K562 (cell line): Measurements from ENCODE around the gene SHF. TPM values are rescaled to one million over a fixed set of nuclear protein-coding genes. Genes with fewer than 3 reads are reported as not detected.

Source experiments
- ATF3 ChIP-seq, 2 experiments: fragments of 450-650 bp in 1 of 2; sonication (generic) in 1 of 2; formaldehyde crosslinking in 1 of 2; IDR thresholded peaks in 1 of 2; conservative IDR thresholded peaks in 1 of 2; 2 replicates each; pipeline versions ENCODE4 v1.6.1 to v1.8.1; 2016 to 2023; ENCODE audit warnings: mild to moderate bottlenecking in 2 of 2, moderate library complexity in 2 of 2, inconsistent platforms in 1 of 2, missing genetic modification reagents in 1 of 2
- CGGBP1 ChIP-seq: fragments of 250-450 bp; sonication (Bioruptor Pico); IDR thresholded peaks from 2 replicates; pipeline ENCODE4 v1.9.0; 2021; ENCODE audit warnings: mild to moderate bottlenecking
- CTCF ChIP-seq, 3 experiments: IDR thresholded peaks in 2 of 3; conservative IDR thresholded peaks in 1 of 3; 2 replicates each; pipeline ENCODE4 v1.5.1; 2011 to 2012; ENCODE audit warnings: low read length in 3 of 3, mild to moderate bottlenecking in 3 of 3, control low read depth in 2 of 3, improper control_type of control experiment in 1 of 3, inconsistent platforms in 1 of 3, low read depth in 1 of 3, mixed read lengths in 1 of 3, moderate library complexity in 1 of 3; ENCODE audit not compliant: insufficient read depth in 2 of 3
- ILF3 ChIP-seq: fragments of 450-650 bp; IDR thresholded peaks from 2 replicates; pipeline ENCODE4 v1.6.1; 2018; ENCODE audit warnings: antibody characterized with exemption, mild to moderate bottlenecking, moderate library complexity, borderline replicate concordance
- MBD2 ChIP-seq: sonication (generic); IDR thresholded peaks from 2 replicates; pipeline ENCODE4 v1.6.1; 2016; ENCODE audit warnings: low read depth, borderline replicate concordance
- MEF2D ChIP-seq: conservative IDR thresholded peaks from 2 replicates; pipeline ENCODE4 v1.6.1; 2016; ENCODE audit warnings: low read depth, missing genetic modification characterization, missing compliant biosample characterization
- NFE2 ChIP-seq: IDR thresholded peaks from 2 replicates; pipeline ENCODE4 v1.6.1; 2014; ENCODE audit warnings: antibody characterized with exemption, low read depth
- NR1H2 ChIP-seq: sonication (generic); formaldehyde crosslinking; IDR thresholded peaks from 2 replicates; pipeline ENCODE4 v1.4.0; 2020; ENCODE audit warnings: mild to moderate bottlenecking, missing genetic modification reagents
- NUFIP1 ChIP-seq: fragments of 450-650 bp; IDR thresholded peaks from 2 replicates; pipeline ENCODE4 v1.6.1; 2018; ENCODE audit not compliant: partially characterized antibody
- RBM14 ChIP-seq: fragments of 200-400 bp; formaldehyde crosslinking; IDR thresholded peaks from 2 replicates; pipeline ENCODE4 v1.6.1; 2018; ENCODE audit warnings: low read depth, mild to moderate bottlenecking, low read length, moderate library complexity, borderline replicate concordance; ENCODE audit not compliant: insufficient read depth
- RNF2 ChIP-seq: sonication (generic); IDR thresholded peaks from 2 replicates; pipeline ENCODE4 v1.6.1; 2016
- SAP30 ChIP-seq: fragments of 200-600 bp; sonication (generic); IDR thresholded peaks from 2 replicates; pipeline ENCODE4 v1.6.1; 2012; ENCODE audit warnings: borderline replicate concordance, low read depth, mild to moderate bottlenecking, moderate library complexity, low read length, control low read depth, inconsistent platforms; ENCODE audit not compliant: insufficient read depth, poor library complexity, severe bottlenecking
- SNRNP70 ChIP-seq: fragments of 200-400 bp; formaldehyde crosslinking; optimal IDR thresholded peaks from 2 replicates; pipeline ENCODE3; 2017; ENCODE audit warnings: low read depth, low read length
- TARDBP ChIP-seq: fragments of 450-650 bp; IDR thresholded peaks from 2 replicates; pipeline ENCODE4 v1.6.1; 2016
- ZBTB12 ChIP-seq: fragments of 250-450 bp; sonication (Bioruptor Pico); IDR thresholded peaks from 2 replicates; pipeline ENCODE4 v1.4.0; 2020
- ZBTB5 ChIP-seq: fragments of 450-650 bp; IDR thresholded peaks from 2 replicates; pipeline ENCODE4 v1.6.1; 2017; ENCODE audit warnings: antibody characterized with exemption
- ZNF24 ChIP-seq: fragments of 450-650 bp; IDR thresholded peaks from 2 replicates; pipeline ENCODE4 v1.6.1; 2016
- polyA plus RNA-seq, 8 experiments: library from polyadenylated mRNA; depleted of rRNA in 4 of 8; stranded (reverse) in 5 of 8; unstranded in 3 of 8; fragments of >200 nt; fragmentation: Nextera tagmentation in 2 of 8; fragmentation: Illumina TruSeq in 1 of 8; extraction: Ambion mirVana in 2 of 8; extraction: Trizol in 1 of 8; gene quantifications; 2 replicates each; pipeline versions ENCODE4 v1.2.1 to v1.2.3, GENCODE V29; 2011 to 2014; ENCODE audit warnings: inconsistent platforms in 1 of 8, missing spikeins in 1 of 8
- total RNA-seq, 7 experiments: library from RNA; depleted of rRNA in 6 of 7; stranded (reverse); fragments of >200 nt in 6 of 7; fragmentation: Illumina TruSeq in 2 of 7; extraction: Trizol in 2 of 7; gene quantifications; 2 replicates each; pipeline versions ENCODE4 v1.2.1 to v1.2.3, GENCODE V29; 2011 to 2021; ENCODE audit warnings: low replicate concordance in 1 of 7

SHF gene
- total and polyA plus RNA-seq, 9 of the 15 experiments (the other 6 are each of a cell fraction or from before 2014, with no cell fraction given) = 0.51 to 2.2 (median 0.85) TPM; not detected in 2

- peak; percentile 100 for TF ChIP-seq CTCF (IDR thresholded peaks at IDR 0.05 in 2 of 3, conservative IDR thresholded peaks at IDR 0.05 in 1 of 3; ENCODE audit: insufficient read depth in 2 of 3, low read depth in 1 of 3, low read length in 3 of 3)
- TF ChIP-seq MBD2 = no peak
- TF ChIP-seq RBM14 = no peak
- no peak; the same call in 1 of the 2 replicates for TF ChIP-seq ZNF24
- TF ChIP-seq ZBTB5 = no peak
- TF ChIP-seq TARDBP = no peak
- no peak for TF ChIP-seq ILF3
- no peak for TF ChIP-seq ATF3 (IDR thresholded peaks at IDR 0.05)
- TF ChIP-seq ATF3 (CRISPR knock-in tag; conservative IDR thresholded peaks at IDR 0.05) = no peak
- no peak for TF ChIP-seq CGGBP1 (CRISPR knock-in tag)
- TF ChIP-seq SNRNP70 = no peak
- TF ChIP-seq NR1H2 = no peak
- no peak for TF ChIP-seq ZBTB12 (CRISPR knock-in tag)
- TF ChIP-seq SAP30 = no peak
- TF ChIP-seq NUFIP1 = no peak
- no peak for TF ChIP-seq NFE2
- TF ChIP-seq RNF2 = no peak
- 0 out of 2 replicates have a peak, but pooled peaks have one; percentile 28 for TF ChIP-seq MEF2D (tag)
Observed at GRCh38 chr15:45118131-45118588, 69.6 kb downstream of the SHF start (continued).
